Esophagus muscularis mucosa (tissue), 4 donors: ENCODE measurements around the gene KCNJ10.

ENCODE experiments used
- EP300 ChIP-seq: sonication (generic); formaldehyde crosslinking; IDR thresholded peaks from one replicate; pipeline ENCODE4 v1.6.1; 2017; ENCODE audit warnings: antibody characterized with exemption
- POLR2A ChIP-seq: fragments of 450-650 bp; IDR thresholded peaks from one replicate; pipeline ENCODE4 v1.6.1; 2017; ENCODE audit warnings: antibody characterized with exemption, moderate library complexity, mild to moderate bottlenecking, low read depth
- POLR2AphosphoS5 ChIP-seq, 2 donors: sonication (generic); formaldehyde crosslinking; IDR thresholded peaks; one replicate each; pipeline ENCODE4 v1.6.1; 2017; ENCODE audit warnings: antibody characterized with exemption in 2 of 2
- TF ChIP-seq, protein P1 (sequence below), 3 experiments: fragments of 200-600 bp in 2 of 3; fragments of 450-650 bp in 1 of 3; sonication (generic) in 2 of 3; IDR thresholded peaks; one replicate each; pipeline ENCODE4 v1.5.1; 2017 to 2019; ENCODE audit warnings: antibody characterized with exemption in 3 of 3, mild to moderate bottlenecking in 2 of 3, moderate library complexity in 1 of 3

- TF ChIP-seq POLR2A, result no peak
- TF ChIP-seq, protein P1, sequence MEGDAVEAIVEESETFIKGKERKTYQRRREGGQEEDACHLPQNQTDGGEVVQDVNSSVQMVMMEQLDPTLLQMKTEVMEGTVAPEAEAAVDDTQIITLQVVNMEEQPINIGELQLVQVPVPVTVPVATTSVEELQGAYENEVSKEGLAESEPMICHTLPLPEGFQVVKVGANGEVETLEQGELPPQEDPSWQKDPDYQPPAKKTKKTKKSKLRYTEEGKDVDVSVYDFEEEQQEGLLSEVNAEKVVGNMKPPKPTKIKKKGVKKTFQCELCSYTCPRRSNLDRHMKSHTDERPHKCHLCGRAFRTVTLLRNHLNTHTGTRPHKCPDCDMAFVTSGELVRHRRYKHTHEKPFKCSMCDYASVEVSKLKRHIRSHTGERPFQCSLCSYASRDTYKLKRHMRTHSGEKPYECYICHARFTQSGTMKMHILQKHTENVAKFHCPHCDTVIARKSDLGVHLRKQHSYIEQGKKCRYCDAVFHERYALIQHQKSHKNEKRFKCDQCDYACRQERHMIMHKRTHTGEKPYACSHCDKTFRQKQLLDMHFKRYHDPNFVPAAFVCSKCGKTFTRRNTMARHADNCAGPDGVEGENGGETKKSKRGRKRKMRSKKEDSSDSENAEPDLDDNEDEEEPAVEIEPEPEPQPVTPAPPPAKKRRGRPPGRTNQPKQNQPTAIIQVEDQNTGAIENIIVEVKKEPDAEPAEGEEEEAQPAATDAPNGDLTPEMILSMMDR (IDR thresholded peaks at IDR 0.05), result no peak
- no peak for TF ChIP-seq POLR2AphosphoS5 (IDR thresholded peaks at IDR 0.05)
- TF ChIP-seq EP300, result no peak
Measured at GRCh38 chr1:159982280-159982679, 87.7 kb downstream of the KCNJ10 start.
